D721Med (cell line): ENCODE data around the gene OXSR1.
"Not testable (repeated sequence)": the region's sequence is repeated elsewhere in the genome, so short reads cannot be mapped to it uniquely, and the experiment has no call there.

Experiments
- DNase-seq: peaks from one replicate; pipeline ENCODE4 v3.0.0; 2011; ENCODE audit warnings: low spot score; ENCODE audit not compliant: insufficient read length
- FAIRE-seq: peaks from 2 replicates; lab custom pipeline; 2011; peaks lifted over from hg19 to GRCh38; lab: Jason Lieb, UNC
- CTCF ChIP-seq: IDR thresholded peaks from 2 replicates; pipeline ENCODE4 v1.5.1; 2012; ENCODE audit warnings: mild to moderate bottlenecking, control low read depth; ENCODE audit not compliant: insufficient read depth; ENCODE audit errors: missing control alignments

OXSR1 gene

GRCh38 chr3:38130631-38131065, 34.7 kb upstream of the OXSR1 start:
- TF ChIP-seq CTCF: no peak
- DNase-seq: no peak
- FAIRE-seq: no peak

GRCh38 chr3:38131621-38132369, 33.5 kb upstream of the OXSR1 start:
- no peak for FAIRE-seq
- TF ChIP-seq CTCF: peak; percentile 51
- no peak for DNase-seq

GRCh38 chr3:38133209-38133556, 32.2 kb upstream of the OXSR1 start:
- TF ChIP-seq CTCF: no peak
- no peak for DNase-seq
- no peak for FAIRE-seq

- DNase-seq: no peak
- FAIRE-seq: no peak
- no peak for TF ChIP-seq CTCF
Measured at GRCh38 chr3:38133557-38134405, 31.6 kb upstream of the OXSR1 start.

GRCh38 chr3:38134517-38135143, 30.7 kb upstream of the OXSR1 start:
- not testable (repeated sequence) for FAIRE-seq, DNase-seq

GRCh38 chr3:38135621-38136277, 29.6 kb upstream of the OXSR1 start:
- FAIRE-seq, DNase-seq: not testable (repeated sequence)

- FAIRE-seq (no peak), DNase-seq (no peak)
- TF ChIP-seq CTCF: no peak
Measured at GRCh38 chr3:38136393-38136776, 29.0 kb upstream of the OXSR1 start.
